MM.1S (cell line): ENCODE measurements around the gene VPS8.
A peak's percentile ranks its signal among the peaks of the same experiment; 100 is the strongest.

ENCODE experiments used
- DNase-seq: peaks from one replicate; pipeline ENCODE4 v3.0.0-alpha.2; 2015
- H2AFZ ChIP-seq: fragments of 300-600 bp; sonication (generic); 2 replicates; pipeline ENCODE4 v1.6.0; 2016; ENCODE audit warnings: antibody characterized with exemption, low read length
- H3F3A ChIP-seq: fragments of 300-600 bp; sonication (generic); 2 replicates; pipeline ENCODE4 v1.6.1; 2016; ENCODE audit warnings: mild to moderate bottlenecking, antibody characterized with exemption, low read length, moderate library complexity, mixed read lengths; ENCODE audit not compliant: insufficient read depth
- H3K27ac ChIP-seq: fragments of 300-600 bp; sonication (generic); 2 replicates; pipeline ENCODE4 v1.5.1; 2016; ENCODE audit warnings: mild to moderate bottlenecking, low read length
- H3K27me3 ChIP-seq: fragments of 300-600 bp; sonication (generic); replicated peaks from 2 replicates; pipeline ENCODE4 v1.6.0; 2016; ENCODE audit warnings: low read length; ENCODE audit not compliant: insufficient read depth
- H3K36me3 ChIP-seq: fragments of 300-600 bp; sonication (generic); replicated peaks from 2 replicates; pipeline ENCODE4 v1.6.1; 2016; ENCODE audit warnings: mild to moderate bottlenecking, low read length, mixed read lengths; ENCODE audit not compliant: insufficient read depth
- H3K4me1 ChIP-seq: fragments of 300-600 bp; sonication (generic); 2 replicates; pipeline ENCODE4 v1.6.1; 2016; ENCODE audit warnings: low read length, mixed read lengths
- H3K4me2 ChIP-seq: fragments of 300-600 bp; sonication (generic); 2 replicates; pipeline ENCODE4 v1.6.0; 2016; ENCODE audit warnings: low read depth, low read length
- H3K4me3 ChIP-seq: fragments of 300-600 bp; sonication (generic); 2 replicates; pipeline ENCODE4 v1.5.1; 2016; ENCODE audit warnings: low read length, mixed read lengths
- H3K79me2 ChIP-seq: fragments of 300-600 bp; sonication (generic); 2 replicates; pipeline ENCODE4 v1.6.1; 2016; ENCODE audit warnings: mixed run types, low read length, mixed read lengths
- H3K9ac ChIP-seq: fragments of 300-600 bp; sonication (generic); 2 replicates; pipeline ENCODE4 v1.6.1; 2016; ENCODE audit warnings: low read length, mixed read lengths
- H3K9me2 ChIP-seq: fragments of 300-600 bp; sonication (generic); replicated peaks from 2 replicates; pipeline ENCODE4 v1.6.1; 2016; ENCODE audit warnings: mild to moderate bottlenecking, low read length, mixed read lengths; ENCODE audit not compliant: insufficient read depth
- H3K9me3 ChIP-seq: fragments of 300-600 bp; sonication (generic); replicated peaks from 2 replicates; pipeline ENCODE4 v1.6.1; 2016; ENCODE audit warnings: mild to moderate bottlenecking, low read length, mixed read lengths; ENCODE audit not compliant: insufficient read depth
- H4K20me1 ChIP-seq: fragments of 300-600 bp; sonication (generic); 2 replicates; pipeline ENCODE4 v1.6.1; 2016; ENCODE audit warnings: mild to moderate bottlenecking, low read length, moderate library complexity, mixed read lengths; ENCODE audit not compliant: insufficient read depth
- EZH2 ChIP-seq: fragments of 300-600 bp; sonication (generic); optimal IDR thresholded peaks from 2 replicates; pipeline ENCODE3; 2017; ENCODE audit warnings: low read depth, mild to moderate bottlenecking, antibody characterized with exemption, low read length, mixed read lengths
- EZH2phosphoT487 ChIP-seq: fragments of 300-600 bp; sonication (generic); IDR thresholded peaks from 2 replicates; pipeline ENCODE4 v1.6.1; 2018; ENCODE audit warnings: antibody characterized with exemption, low read length
- TF ChIP-seq, protein P1 (sequence below): fragments of 300-600 bp; sonication (generic); IDR thresholded peaks from 2 replicates; pipeline ENCODE4 v1.5.1; 2016; ENCODE audit warnings: antibody characterized with exemption, low read length, mixed read lengths

The VPS8 gene

GRCh38 chr3:184941408-184941807 lies 129.4 kb downstream of the VPS8 start:
- no peak overlapping the region for H3K4me2 ChIP-seq
- H3K36me3 ChIP-seq = no peaks in the 10 kb centered on the region
- no peak for DNase-seq
- no peak overlapping the region for H3K9ac ChIP-seq
- H3K4me1 ChIP-seq = peaks cover 58% of the 10 kb centered on the region
- no peaks in the 10 kb centered on the region for H4K20me1 ChIP-seq
- H3K9me3 ChIP-seq = no peaks in the 10 kb centered on the region
- peaks cover 43% of the 10 kb centered on the region for H3F3A ChIP-seq
- no peaks in the 10 kb centered on the region for H3K9me2 ChIP-seq
- no peak overlapping the region for H3K4me3 ChIP-seq
- no peaks in the 10 kb centered on the region for H3K27me3 ChIP-seq
- H3K79me2 ChIP-seq = no peaks in the 10 kb centered on the region
- no peak overlapping the region for H3K27ac ChIP-seq
- TF ChIP-seq EZH2phosphoT487 (no peak), EZH2 (no peak)
- TF ChIP-seq, protein P1, sequence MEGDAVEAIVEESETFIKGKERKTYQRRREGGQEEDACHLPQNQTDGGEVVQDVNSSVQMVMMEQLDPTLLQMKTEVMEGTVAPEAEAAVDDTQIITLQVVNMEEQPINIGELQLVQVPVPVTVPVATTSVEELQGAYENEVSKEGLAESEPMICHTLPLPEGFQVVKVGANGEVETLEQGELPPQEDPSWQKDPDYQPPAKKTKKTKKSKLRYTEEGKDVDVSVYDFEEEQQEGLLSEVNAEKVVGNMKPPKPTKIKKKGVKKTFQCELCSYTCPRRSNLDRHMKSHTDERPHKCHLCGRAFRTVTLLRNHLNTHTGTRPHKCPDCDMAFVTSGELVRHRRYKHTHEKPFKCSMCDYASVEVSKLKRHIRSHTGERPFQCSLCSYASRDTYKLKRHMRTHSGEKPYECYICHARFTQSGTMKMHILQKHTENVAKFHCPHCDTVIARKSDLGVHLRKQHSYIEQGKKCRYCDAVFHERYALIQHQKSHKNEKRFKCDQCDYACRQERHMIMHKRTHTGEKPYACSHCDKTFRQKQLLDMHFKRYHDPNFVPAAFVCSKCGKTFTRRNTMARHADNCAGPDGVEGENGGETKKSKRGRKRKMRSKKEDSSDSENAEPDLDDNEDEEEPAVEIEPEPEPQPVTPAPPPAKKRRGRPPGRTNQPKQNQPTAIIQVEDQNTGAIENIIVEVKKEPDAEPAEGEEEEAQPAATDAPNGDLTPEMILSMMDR = no peak
- H2AFZ ChIP-seq = no peak overlapping the region

DNA sequence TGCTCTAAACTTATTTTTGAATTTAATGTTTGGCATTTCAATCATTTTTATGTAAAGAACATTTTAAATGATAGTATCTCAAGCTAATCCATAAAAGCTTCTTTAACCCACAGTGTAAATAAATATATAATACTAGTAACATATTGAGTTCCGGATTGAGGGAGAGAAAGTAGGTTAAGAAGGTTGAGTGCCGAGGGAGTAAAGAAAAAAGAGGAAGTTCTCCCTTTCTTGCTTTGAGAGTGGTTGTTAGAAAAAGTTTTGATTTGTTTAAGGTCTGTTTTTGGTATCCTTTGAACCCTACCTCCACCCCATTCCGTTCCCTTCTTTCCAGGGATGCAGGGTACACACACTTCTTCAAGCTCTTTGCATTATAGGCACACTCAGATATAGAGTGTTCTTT lies 130.8 kb downstream of the VPS8 start:
- peak overlapping the region; percentile 78 for H3K27ac ChIP-seq
- peak; percentile 53 for DNase-seq
- TF ChIP-seq, protein P1 = no peak
- no peak for TF ChIP-seq EZH2
- TF ChIP-seq EZH2phosphoT487 = no peak
- H4K20me1 ChIP-seq = no peaks in the 10 kb centered on the region
- peak overlapping the region; percentile 0; the same call in 1 of the 2 replicates for H2AFZ ChIP-seq
- H3K79me2 ChIP-seq = no peaks in the 10 kb centered on the region
- no peaks in the 10 kb centered on the region for H3K27me3 ChIP-seq
- H3K9me2 ChIP-seq = no peaks in the 10 kb centered on the region
- H3K4me3 ChIP-seq = peak overlapping the region; percentile 8
- H3F3A ChIP-seq = peaks cover 54% of the 10 kb centered on the region
- peak overlapping the region; percentile 22 for H3K9ac ChIP-seq
- H3K4me2 ChIP-seq = peak overlapping the region; percentile 44
- H3K36me3 ChIP-seq = no peaks in the 10 kb centered on the region
- H3K4me1 ChIP-seq = peaks cover 71% of the 10 kb centered on the region
- H3K9me3 ChIP-seq = no peaks in the 10 kb centered on the region

DNA sequence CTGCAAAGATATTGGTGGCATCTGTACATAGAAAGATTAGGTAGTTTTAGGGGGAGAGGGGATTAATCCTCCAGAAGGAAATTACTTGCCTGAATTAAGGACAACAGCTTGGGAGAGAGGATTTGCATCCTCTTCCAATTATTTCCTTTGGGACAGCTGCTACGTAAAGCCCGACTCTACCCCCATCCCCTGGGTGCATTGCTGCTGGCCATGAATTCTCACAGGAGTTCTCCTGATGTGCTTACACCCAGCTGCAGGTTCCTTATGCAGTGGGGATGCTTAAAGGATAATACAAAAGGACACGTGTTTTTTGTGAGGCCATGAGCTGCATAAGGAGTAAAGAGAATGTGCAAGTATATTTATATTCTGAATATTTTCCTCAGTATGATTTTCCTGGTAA lies 132.3 kb downstream of the VPS8 start:
- H3K36me3 ChIP-seq = no peaks in the 10 kb centered on the region

More for the DNA sequence above, 132.3 kb downstream of the VPS8 start:
- peaks cover 77% of the 10 kb centered on the region for H3K4me1 ChIP-seq
- H4K20me1 ChIP-seq = no peaks in the 10 kb centered on the region
- H3K4me2 ChIP-seq = peak overlapping the region; percentile 44
- no peaks in the 10 kb centered on the region for H3K9me3 ChIP-seq
- peaks cover 54% of the 10 kb centered on the region for H3F3A ChIP-seq
- 0 out of 2 replicates have a peak overlapping the region, but pooled peaks have one; percentile 5 for H2AFZ ChIP-seq
- H3K4me3 ChIP-seq = peak overlapping the region; percentile 8; the same call in 1 of the 2 replicates
- no peak for TF ChIP-seq EZH2
- TF ChIP-seq, protein P1 = no peak
- no peak for TF ChIP-seq EZH2phosphoT487
- no peaks in the 10 kb centered on the region for H3K79me2 ChIP-seq
- no peaks in the 10 kb centered on the region for H3K9me2 ChIP-seq
- H3K27ac ChIP-seq = peak overlapping the region; percentile 78; the same call in 1 of the 2 replicates
- peak overlapping the region; percentile 22; the same call in 1 of the 2 replicates for H3K9ac ChIP-seq
- DNase-seq = no peak
- H3K27me3 ChIP-seq = no peaks in the 10 kb centered on the region
